Panc1 (cell line): ENCODE measurements around the gene NEK8. TPM values are rescaled to one million over a fixed set of nuclear protein-coding genes. Genes with fewer than 3 reads are reported as not detected.

ENCODE experiments used
- ATAC-seq: fragments of 200-7000 bp; cut with Tn5 transposase; 2 replicates; pipeline ENCODE4 v1.9.1; 2020; ENCODE audit warnings: mild to moderate bottlenecking, moderate library complexity
- BruUV-seq: library from RNA; stranded (reverse); fragments of 400-500 nt; replicated peaks from 2 replicates; lab custom pipeline; 2021; lab: Mats Ljungman, UMichigan
- CTCF ChIA-PET: fragments of 300-600 bp; sonication (Branson Sonifier 250); formaldehyde crosslinking; loops from one replicate; lab custom pipeline; 2022; ENCODE audit warnings: antibody characterized with exemption; lab: Charles Lee
- POLR2A ChIA-PET: fragments of 300-600 bp; sonication (Branson Sonifier 250); formaldehyde crosslinking; loops from one replicate; lab custom pipeline; 2022; ENCODE audit warnings: antibody characterized with exemption; lab: Charles Lee
- DNase-seq: peaks from one replicate; pipeline ENCODE4 v3.0.0-alpha.2; 2010; ENCODE audit warnings: low read depth, low spot score
- H3K27ac ChIP-seq: 2 replicates; pipeline ENCODE4 v1.5.1; 2011; ENCODE audit warnings: mild to moderate bottlenecking, low read length, inconsistent platforms
- H3K27me3 ChIP-seq: fragments of 200-500 bp; sonication (Bioruptor generic); 2 replicates; pipeline ENCODE4 v1.6.0; 2014; ENCODE audit warnings: low read length, inconsistent platforms; ENCODE audit not compliant: control insufficient read depth, insufficient read depth
- H3K36me3 ChIP-seq: fragments of 200-500 bp; sonication (Bioruptor generic); 2 replicates; pipeline ENCODE4 v1.5.1; 2014; ENCODE audit warnings: inconsistent platforms, mild to moderate bottlenecking, low read length, moderate library complexity; ENCODE audit not compliant: control insufficient read depth, insufficient read depth
- H3K4me1 ChIP-seq: 2 replicates; pipeline ENCODE4 v1.5.1; 2011; ENCODE audit warnings: inconsistent platforms, mild to moderate bottlenecking, low read length, moderate library complexity; ENCODE audit not compliant: control insufficient read depth, insufficient read depth
- H3K4me3 ChIP-seq, 2 experiments: 2 replicates each; pipeline ENCODE4 v1.5.1; 2011 to 2012; ENCODE audit warnings: low read depth in 2 of 2, low read length in 2 of 2, mild to moderate bottlenecking in 2 of 2, inconsistent platforms in 1 of 2, moderate library complexity in 1 of 2
- H3K9me3 ChIP-seq: fragments of 200-500 bp; sonication (Bioruptor generic); 2 replicates; pipeline ENCODE4 v1.5.1; 2014; ENCODE audit warnings: low read depth, mild to moderate bottlenecking, inconsistent platforms, low read length, moderate library complexity; ENCODE audit not compliant: control insufficient read depth, insufficient read depth
- POLR2AphosphoS5 ChIP-seq: IDR thresholded peaks from 2 replicates; pipeline ENCODE4 v1.6.1; 2012; ENCODE audit warnings: mild to moderate bottlenecking, low read depth, low read length, moderate library complexity
- SIN3A ChIP-seq: IDR thresholded peaks from 2 replicates; pipeline ENCODE4 v1.6.1; 2012; ENCODE audit warnings: low read depth, mild to moderate bottlenecking, low read length, moderate library complexity, borderline replicate concordance; ENCODE audit not compliant: insufficient read depth
- TCF7L2 ChIP-seq: IDR thresholded peaks from 2 replicates; pipeline ENCODE4 v1.6.1; 2011; ENCODE audit warnings: mild to moderate bottlenecking, low read depth, low read length, inconsistent platforms
- in situ Hi-C: cut with HindIII; loops from 2 replicates; pipeline ENCODE4 v1.10.0; 2016; ENCODE audit warnings: low sequenced_read_pairs, low pct_unique_long_range_greater_than_20kb
- intact Hi-C: fragments of 100-400 bp; cut with micrococcal nuclease; formaldehyde crosslinking; loops from one replicate; pipeline ENCODE4 v1.10.0; 2022; ENCODE audit not compliant: unreplicated experiment
- total RNA-seq: library from RNA; stranded (reverse); gene quantifications from one replicate; pipeline ENCODE4 v1.2.1, GENCODE V29; 2021; ENCODE audit not compliant: unreplicated experiment
- TF ChIP-seq, protein P1 (sequence below), 2 experiments: IDR thresholded peaks; 2 replicates each; pipeline ENCODE4 v1.6.1; 2011 to 2012; ENCODE audit warnings: low read depth in 2 of 2, control low read depth in 1 of 2, low read length in 1 of 2, mild to moderate bottlenecking in 1 of 2, moderate library complexity in 1 of 2; ENCODE audit not compliant: insufficient read depth in 1 of 2
- TF ChIP-seq, protein P2 (sequence below): fragments of 450-650 bp; IDR thresholded peaks from 2 replicates; pipeline ENCODE4 v1.5.1; 2017; ENCODE audit warnings: mild to moderate bottlenecking

NEK8 gene
- total RNA-seq, 1 experiment from 2014 or later = 11.9 TPM

DNA sequence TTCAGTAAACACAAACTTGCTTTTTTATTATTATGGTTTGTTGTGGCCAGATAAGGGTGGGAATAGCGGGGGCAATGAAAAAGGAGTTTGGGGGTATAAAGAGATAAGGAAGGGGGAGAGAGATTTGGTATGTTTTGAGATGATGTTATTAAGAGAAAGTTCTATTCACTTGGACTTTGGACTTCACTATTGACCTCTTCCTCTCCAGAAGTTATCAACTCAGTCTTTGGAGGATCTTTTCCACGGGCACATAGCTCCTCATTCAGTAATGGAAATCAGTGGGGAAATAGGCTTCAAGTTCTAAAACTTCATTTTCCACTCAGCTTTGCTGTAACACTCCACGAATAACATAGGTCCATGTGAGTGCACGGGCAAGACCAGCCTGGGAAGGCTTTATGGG lies 40.1 kb upstream of the NEK8 start:
- Histone ChIP-seq H3K36me3 (peaks cover 46% of the 10 kb centered on the region), H3K4me1 (no peaks in the 10 kb centered on the region), H3K9me3 (no peaks in the 10 kb centered on the region), H3K4me3 (no peak overlapping the region), H3K27ac (no peak overlapping the region), H3K27me3 (no peaks in the 10 kb centered on the region)
- CTCF ChIA-PET = no interaction called here
- no peak for DNase-seq
- POLR2A ChIA-PET = no interaction called here
- TF ChIP-seq, protein P1, sequence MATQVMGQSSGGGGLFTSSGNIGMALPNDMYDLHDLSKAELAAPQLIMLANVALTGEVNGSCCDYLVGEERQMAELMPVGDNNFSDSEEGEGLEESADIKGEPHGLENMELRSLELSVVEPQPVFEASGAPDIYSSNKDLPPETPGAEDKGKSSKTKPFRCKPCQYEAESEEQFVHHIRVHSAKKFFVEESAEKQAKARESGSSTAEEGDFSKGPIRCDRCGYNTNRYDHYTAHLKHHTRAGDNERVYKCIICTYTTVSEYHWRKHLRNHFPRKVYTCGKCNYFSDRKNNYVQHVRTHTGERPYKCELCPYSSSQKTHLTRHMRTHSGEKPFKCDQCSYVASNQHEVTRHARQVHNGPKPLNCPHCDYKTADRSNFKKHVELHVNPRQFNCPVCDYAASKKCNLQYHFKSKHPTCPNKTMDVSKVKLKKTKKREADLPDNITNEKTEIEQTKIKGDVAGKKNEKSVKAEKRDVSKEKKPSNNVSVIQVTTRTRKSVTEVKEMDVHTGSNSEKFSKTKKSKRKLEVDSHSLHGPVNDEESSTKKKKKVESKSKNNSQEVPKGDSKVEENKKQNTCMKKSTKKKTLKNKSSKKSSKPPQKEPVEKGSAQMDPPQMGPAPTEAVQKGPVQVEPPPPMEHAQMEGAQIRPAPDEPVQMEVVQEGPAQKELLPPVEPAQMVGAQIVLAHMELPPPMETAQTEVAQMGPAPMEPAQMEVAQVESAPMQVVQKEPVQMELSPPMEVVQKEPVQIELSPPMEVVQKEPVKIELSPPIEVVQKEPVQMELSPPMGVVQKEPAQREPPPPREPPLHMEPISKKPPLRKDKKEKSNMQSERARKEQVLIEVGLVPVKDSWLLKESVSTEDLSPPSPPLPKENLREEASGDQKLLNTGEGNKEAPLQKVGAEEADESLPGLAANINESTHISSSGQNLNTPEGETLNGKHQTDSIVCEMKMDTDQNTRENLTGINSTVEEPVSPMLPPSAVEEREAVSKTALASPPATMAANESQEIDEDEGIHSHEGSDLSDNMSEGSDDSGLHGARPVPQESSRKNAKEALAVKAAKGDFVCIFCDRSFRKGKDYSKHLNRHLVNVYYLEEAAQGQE (IDR thresholded peaks at IDR 0.05; ENCODE audit: insufficient read depth in 1 of 2, low read depth in 2 of 2, low read length in 1 of 2) = no peak
- TF ChIP-seq, protein P2, sequence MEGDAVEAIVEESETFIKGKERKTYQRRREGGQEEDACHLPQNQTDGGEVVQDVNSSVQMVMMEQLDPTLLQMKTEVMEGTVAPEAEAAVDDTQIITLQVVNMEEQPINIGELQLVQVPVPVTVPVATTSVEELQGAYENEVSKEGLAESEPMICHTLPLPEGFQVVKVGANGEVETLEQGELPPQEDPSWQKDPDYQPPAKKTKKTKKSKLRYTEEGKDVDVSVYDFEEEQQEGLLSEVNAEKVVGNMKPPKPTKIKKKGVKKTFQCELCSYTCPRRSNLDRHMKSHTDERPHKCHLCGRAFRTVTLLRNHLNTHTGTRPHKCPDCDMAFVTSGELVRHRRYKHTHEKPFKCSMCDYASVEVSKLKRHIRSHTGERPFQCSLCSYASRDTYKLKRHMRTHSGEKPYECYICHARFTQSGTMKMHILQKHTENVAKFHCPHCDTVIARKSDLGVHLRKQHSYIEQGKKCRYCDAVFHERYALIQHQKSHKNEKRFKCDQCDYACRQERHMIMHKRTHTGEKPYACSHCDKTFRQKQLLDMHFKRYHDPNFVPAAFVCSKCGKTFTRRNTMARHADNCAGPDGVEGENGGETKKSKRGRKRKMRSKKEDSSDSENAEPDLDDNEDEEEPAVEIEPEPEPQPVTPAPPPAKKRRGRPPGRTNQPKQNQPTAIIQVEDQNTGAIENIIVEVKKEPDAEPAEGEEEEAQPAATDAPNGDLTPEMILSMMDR = no peak
- no peak for TF ChIP-seq SIN3A
- TF ChIP-seq TCF7L2 = no peak
- no peak for TF ChIP-seq POLR2AphosphoS5
- no peak for ATAC-seq
- intact Hi-C loops = no loop called here
- BruUV-seq = TSS peak; percentile 43
- in situ Hi-C loops = no loop called here

DNA sequence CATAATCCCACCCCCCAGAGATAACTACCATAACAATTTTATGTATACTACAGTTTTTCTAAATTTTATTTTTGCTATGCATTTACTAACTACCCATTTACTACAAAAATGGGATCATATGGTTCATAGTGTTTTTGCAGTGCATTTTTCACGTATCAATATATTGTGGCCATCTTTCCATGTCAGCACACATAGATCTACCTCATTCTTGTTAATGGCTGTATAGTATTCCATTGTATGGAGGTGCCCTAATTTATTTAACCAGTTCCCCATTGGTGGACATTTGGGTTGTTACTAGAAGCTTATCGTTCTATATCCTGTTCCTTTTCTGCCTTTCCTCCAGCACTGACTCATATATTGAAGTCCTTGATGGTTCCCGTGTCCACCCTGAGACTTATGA lies 39.6 kb upstream of the NEK8 start:
- CTCF ChIA-PET = no interaction called here
- no TSS peak for BruUV-seq

More for the DNA sequence above, 39.6 kb upstream of the NEK8 start:
- Histone ChIP-seq H3K27me3 (no peaks in the 10 kb centered on the region), H3K36me3 (peaks cover 44% of the 10 kb centered on the region), H3K4me3 (no peak overlapping the region), H3K4me1 (no peaks in the 10 kb centered on the region), H3K27ac (no peak overlapping the region), H3K9me3 (no peaks in the 10 kb centered on the region)
- in situ Hi-C loops (no loop called here), intact Hi-C loops (no loop called here)
- POLR2A ChIA-PET = no interaction called here
- DNase-seq (no peak), ATAC-seq (no peak)
- TF ChIP-seq TCF7L2 (no peak), POLR2AphosphoS5 (no peak), SIN3A (no peak)
- TF ChIP-seq, protein P2 = no peak
- TF ChIP-seq, protein P1 (IDR thresholded peaks at IDR 0.05; ENCODE audit: insufficient read depth in 1 of 2, low read depth in 2 of 2, low read length in 1 of 2) = no peak
